ENCODE results near the gene C12orf50. TPM values are rescaled to one million over a fixed set of nuclear protein-coding genes. Genes with fewer than 3 reads are reported as not detected.

Gene C12orf50
- total RNA-seq, 1 donor from 2014 or later, result not detected

GRCh38 chr12:87952223-87952622 is 77.0 kb downstream of the C12orf50 start:
- no peaks in the 10 kb centered on the region for H3K36me3 ChIP-seq
- H3K27ac ChIP-seq (replicated peaks), result no peak overlapping the region
- no peaks in the 10 kb centered on the region for H3K27me3 ChIP-seq (ENCODE audit: low read depth)
- H3K4me3 ChIP-seq, result no peak overlapping the region
- TF ChIP-seq, protein P1, sequence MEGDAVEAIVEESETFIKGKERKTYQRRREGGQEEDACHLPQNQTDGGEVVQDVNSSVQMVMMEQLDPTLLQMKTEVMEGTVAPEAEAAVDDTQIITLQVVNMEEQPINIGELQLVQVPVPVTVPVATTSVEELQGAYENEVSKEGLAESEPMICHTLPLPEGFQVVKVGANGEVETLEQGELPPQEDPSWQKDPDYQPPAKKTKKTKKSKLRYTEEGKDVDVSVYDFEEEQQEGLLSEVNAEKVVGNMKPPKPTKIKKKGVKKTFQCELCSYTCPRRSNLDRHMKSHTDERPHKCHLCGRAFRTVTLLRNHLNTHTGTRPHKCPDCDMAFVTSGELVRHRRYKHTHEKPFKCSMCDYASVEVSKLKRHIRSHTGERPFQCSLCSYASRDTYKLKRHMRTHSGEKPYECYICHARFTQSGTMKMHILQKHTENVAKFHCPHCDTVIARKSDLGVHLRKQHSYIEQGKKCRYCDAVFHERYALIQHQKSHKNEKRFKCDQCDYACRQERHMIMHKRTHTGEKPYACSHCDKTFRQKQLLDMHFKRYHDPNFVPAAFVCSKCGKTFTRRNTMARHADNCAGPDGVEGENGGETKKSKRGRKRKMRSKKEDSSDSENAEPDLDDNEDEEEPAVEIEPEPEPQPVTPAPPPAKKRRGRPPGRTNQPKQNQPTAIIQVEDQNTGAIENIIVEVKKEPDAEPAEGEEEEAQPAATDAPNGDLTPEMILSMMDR (IDR thresholded peaks at IDR 0.05; ENCODE audit: borderline replicate concordance), result no peak
- intact Hi-C loops (cut with micrococcal nuclease), result no loop called here
- H3K4me1 ChIP-seq, result no peaks in the 10 kb centered on the region
- no peaks in the 10 kb centered on the region for H3K9me3 ChIP-seq (replicated peaks)
- DNase-seq, result no peak

GRCh38 chr12:87943762-87944161 is 85.4 kb downstream of the C12orf50 start:
- Histone ChIP-seq H3K9me3 (replicated peaks) (no peaks in the 10 kb centered on the region), H3K36me3 (no peaks in the 10 kb centered on the region), H3K27ac (replicated peaks) (no peak overlapping the region), H3K4me3 (no peak overlapping the region), H3K27me3 (ENCODE audit: low read depth) (no peaks in the 10 kb centered on the region), H3K4me1 (no peaks in the 10 kb centered on the region)
- DNase-seq, result no peak
- intact Hi-C loops (cut with micrococcal nuclease), result no loop called here
- TF ChIP-seq, protein P1 (IDR thresholded peaks at IDR 0.05; ENCODE audit: borderline replicate concordance), result no peak

GRCh38 chr12:87943023-87943422 is 86.2 kb downstream of the C12orf50 start:
- DNase-seq, result no peak
- Histone ChIP-seq H3K4me1 (no peaks in the 10 kb centered on the region), H3K4me3 (no peak overlapping the region), H3K36me3 (no peaks in the 10 kb centered on the region), H3K27ac (replicated peaks) (no peak overlapping the region), H3K9me3 (replicated peaks) (no peaks in the 10 kb centered on the region), H3K27me3 (ENCODE audit: low read depth) (no peaks in the 10 kb centered on the region)
- TF ChIP-seq, protein P1 (IDR thresholded peaks at IDR 0.05; ENCODE audit: borderline replicate concordance), result no peak
- intact Hi-C loops (cut with micrococcal nuclease), result no loop called here

- no peaks in the 10 kb centered on the region for H3K4me1 ChIP-seq
- DNase-seq, result no peak
- H3K4me3 ChIP-seq, result no peak overlapping the region
- intact Hi-C loops (cut with micrococcal nuclease), result no loop called here
- H3K27ac ChIP-seq (replicated peaks), result no peak overlapping the region
- TF ChIP-seq, protein P1 (IDR thresholded peaks at IDR 0.05; ENCODE audit: borderline replicate concordance), result no peak
- no peaks in the 10 kb centered on the region for H3K27me3 ChIP-seq (ENCODE audit: low read depth)
- no peaks in the 10 kb centered on the region for H3K36me3 ChIP-seq
- no peaks in the 10 kb centered on the region for H3K9me3 ChIP-seq (replicated peaks)
Measured at GRCh38 chr12:87939182-87939581, 90.0 kb downstream of the C12orf50 start.

DNA sequence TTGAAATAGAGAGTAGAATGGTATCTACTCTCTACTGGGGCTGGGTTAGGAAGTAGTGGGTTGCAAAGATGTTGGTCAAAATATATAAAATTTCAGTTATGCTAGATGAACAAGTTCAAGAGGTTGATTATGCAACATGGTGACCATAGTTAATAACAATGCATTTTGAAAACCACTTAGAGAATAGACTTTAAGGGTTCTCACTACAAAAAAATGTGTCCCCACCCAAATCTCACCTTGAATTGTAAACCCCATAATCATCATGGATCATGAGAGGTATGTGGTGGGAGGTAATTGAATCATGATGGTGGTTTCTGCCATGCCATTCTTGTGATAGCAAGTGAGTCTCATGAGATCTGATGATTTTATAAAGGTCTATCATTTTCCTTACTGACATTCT is 94.0 kb downstream of the C12orf50 start:
- Histone ChIP-seq H3K9me3 (replicated peaks) (no peaks in the 10 kb centered on the region), H3K27ac (replicated peaks) (no peak overlapping the region), H3K36me3 (no peaks in the 10 kb centered on the region), H3K4me1 (no peaks in the 10 kb centered on the region), H3K4me3 (no peak overlapping the region), H3K27me3 (ENCODE audit: low read depth) (no peaks in the 10 kb centered on the region)
- no peak for DNase-seq
- TF ChIP-seq, protein P1 (IDR thresholded peaks at IDR 0.05; ENCODE audit: borderline replicate concordance), result no peak
- intact Hi-C loops (cut with micrococcal nuclease), result no loop called here

- DNase-seq, result no peak
- TF ChIP-seq, protein P1 (IDR thresholded peaks at IDR 0.05; ENCODE audit: borderline replicate concordance), result no peak
- intact Hi-C loops (cut with micrococcal nuclease), result no loop called here
- H3K4me3 ChIP-seq, result no peak overlapping the region
- peaks cover 6% of the 10 kb centered on the region for H3K27me3 ChIP-seq (ENCODE audit: low read depth)
- H3K4me1 ChIP-seq, result no peaks in the 10 kb centered on the region
- H3K36me3 ChIP-seq, result no peaks in the 10 kb centered on the region
- H3K27ac ChIP-seq (replicated peaks), result no peak overlapping the region
- no peaks in the 10 kb centered on the region for H3K9me3 ChIP-seq (replicated peaks)
Measured at GRCh38 chr12:87933991-87934390, 95.2 kb downstream of the C12orf50 start.
